ENCODE data around the gene MGAT5.

MGAT5 gene

GRCh38 chr2:134407154-134407890 lies 153.4 kb downstream of the MGAT5 start:
- no peak for DNase-seq

DNA sequence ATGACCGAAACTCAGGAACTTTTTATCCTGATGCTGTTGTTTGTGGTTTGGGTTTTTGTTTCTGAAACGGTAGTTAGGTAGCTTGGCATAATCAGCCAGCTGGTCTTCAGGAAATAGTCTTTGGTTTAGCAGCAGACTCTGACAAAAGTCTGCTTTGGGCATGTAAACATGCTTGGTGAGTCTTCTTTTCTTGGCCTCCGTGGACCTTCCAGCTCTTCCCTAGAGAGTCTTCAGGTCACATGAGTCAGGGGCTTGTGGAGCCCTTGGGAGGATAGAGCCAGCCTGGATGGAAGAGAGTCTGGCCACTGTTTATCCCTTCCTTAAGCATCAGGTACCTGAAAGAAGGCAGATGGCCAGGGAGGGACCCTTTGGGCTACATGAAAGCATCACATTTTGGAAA lies 154.5 kb downstream of the MGAT5 start:
- no peak for DNase-seq

DNA sequence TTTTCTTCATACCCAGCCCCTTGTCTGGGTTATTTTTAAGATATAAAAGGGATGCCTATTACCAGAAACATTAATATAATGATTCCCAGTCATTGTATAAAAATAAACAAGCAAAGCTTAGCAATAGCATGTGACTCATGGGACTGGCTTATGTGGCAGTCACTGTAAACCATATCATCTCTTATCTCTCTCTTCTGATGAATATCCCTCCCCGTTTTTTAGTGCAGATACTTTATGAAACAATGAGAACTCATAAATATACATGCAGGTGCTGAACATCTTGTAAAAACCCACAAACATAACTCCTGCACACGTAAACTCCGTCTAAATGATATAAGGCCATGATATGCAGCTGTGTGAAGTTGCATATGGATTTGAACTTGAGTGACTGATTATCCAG lies 154.9 kb downstream of the MGAT5 start:
- DNase-seq: no peak

- DNase-seq: no peak
Measured at GRCh38 chr2:134410006-134410405, 156.1 kb downstream of the MGAT5 start.

GRCh38 chr2:134410831-134411231 lies 157.0 kb downstream of the MGAT5 start:
- no peak for DNase-seq

DNA sequence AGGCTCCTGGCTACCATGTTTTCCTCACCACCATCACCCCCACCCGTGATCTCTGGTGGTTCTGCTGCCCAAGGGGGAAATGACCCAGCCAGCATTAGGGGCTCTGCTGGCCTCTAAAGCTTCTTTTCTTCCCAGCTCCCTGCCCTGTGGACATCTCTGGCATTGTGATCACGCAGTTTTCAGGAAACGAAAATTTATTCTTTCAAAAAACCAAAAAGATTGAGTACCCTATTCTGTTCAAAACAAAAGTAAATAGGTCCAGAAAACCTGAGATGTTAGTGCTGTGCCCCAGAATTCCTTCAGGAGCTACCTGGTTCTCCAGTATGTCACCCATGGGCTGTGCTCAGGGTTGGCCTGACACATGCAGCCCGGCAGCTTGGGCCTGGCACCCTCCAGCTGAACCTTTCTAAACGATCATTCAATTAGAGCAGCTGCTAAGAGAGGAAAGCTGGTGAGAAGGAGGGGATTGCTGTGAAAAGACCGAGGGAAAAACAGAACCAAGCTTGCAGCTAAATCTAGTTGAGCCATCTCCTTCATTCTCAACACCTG lies 157.5 kb downstream of the MGAT5 start:
- DNase-seq: no peak

DNA sequence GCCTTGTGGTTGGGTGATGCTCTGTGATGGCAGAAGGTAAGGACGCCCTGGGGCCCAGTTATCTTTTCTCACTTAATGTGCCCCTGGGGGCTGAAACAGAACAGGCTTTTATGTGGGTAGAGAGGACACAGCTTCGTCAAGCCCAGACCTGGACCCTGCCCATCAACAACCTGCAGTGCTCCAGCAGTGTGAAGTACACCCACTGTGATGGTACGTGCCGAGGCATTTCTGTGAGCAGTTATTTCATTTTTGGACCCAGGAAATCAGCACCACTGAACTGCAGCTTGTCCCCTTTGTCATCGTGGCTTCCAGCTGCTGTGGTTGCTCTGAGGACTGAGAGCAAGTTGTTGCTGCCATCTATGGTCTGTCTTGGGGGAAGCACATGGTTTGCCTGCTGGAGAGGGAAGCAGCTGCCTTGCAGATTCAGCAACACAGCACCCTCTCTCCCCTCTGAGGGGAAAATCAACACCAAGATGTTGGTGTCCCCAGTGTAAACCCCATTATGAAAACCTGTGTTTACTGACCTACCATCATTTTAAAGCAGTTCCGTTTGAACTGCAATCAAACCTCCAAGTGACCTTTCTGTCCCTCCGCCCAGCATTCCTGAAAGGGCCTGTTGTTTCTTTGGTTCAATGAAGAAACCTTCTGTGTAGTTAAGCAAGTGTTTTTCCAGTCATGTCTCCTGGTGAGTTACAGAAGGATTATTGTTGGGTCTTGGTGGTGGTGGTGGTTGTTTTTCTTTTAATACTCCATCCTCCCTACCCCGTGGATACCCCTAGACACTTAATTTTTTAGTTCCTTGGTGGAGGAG lies 158.2 kb downstream of the MGAT5 start:
- DNase-seq: peak; percentile 24

DNA sequence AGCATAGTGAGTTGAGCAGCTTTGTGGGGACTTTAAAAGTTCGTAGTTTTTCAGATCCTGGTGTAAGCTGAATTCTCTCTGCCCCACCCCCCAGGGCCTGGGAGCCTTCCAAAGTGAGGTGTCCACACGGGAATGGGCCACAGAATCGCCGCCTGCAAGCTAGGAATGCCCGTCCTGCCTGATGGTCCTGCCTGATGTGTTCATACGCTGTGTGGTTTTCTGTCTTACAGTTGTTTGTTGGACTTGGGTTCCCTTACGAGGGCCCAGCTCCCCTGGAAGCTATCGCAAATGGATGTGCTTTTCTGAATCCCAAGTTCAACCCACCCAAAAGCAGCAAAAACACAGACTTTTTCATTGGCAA lies 158.7 kb downstream of the MGAT5 start:
- DNase-seq: no peak

- no peak for DNase-seq
Measured at GRCh38 chr2:134413430-134413829, 159.6 kb downstream of the MGAT5 start.

DNA sequence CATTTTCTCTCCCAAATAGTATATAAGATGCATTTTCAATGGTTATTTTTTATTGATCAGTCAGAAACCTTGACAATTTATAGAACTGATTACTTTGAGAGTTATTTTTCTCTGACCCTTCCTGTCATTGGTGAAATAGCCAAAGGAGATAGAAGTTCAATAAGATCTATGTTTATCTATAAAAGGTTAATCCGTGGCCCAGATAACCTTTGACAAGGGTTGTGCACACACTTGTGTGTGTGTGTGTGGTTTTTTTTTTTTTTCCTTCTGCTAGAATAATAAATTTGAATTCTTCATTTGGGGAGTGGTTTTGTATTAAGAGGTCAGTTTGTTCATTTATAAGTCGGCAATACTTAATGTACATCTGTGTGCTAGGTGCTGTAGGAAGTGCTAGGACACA lies 160.0 kb downstream of the MGAT5 start:
- no peak for DNase-seq

DNA sequence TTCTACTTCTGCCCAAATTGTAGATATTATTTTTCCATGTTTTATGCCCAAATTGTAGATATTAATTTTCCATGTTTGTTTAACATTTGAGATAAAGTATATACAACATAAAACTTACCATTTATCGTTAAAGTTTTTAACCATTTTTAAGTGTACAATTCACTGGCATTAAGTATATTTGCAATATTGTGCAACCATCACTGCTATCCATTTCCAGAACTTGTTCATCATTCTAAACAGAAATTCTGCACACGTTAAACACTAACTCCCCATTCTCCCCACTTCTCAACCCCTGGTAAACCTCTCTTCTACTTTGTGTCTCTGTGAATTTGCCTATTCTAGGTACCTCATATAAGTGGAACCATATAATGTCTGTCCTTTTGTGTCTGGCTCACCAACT lies 162.1 kb downstream of the MGAT5 start:
- no peak for DNase-seq

GRCh38 chr2:134416637-134417036 lies 162.8 kb downstream of the MGAT5 start:
- DNase-seq: no peak

GRCh38 chr2:134417968-134418582 lies 164.2 kb downstream of the MGAT5 start:
- DNase-seq: no peak

- no peak for DNase-seq
Measured at GRCh38 chr2:134420259-134420658, 166.4 kb downstream of the MGAT5 start.

DNA sequence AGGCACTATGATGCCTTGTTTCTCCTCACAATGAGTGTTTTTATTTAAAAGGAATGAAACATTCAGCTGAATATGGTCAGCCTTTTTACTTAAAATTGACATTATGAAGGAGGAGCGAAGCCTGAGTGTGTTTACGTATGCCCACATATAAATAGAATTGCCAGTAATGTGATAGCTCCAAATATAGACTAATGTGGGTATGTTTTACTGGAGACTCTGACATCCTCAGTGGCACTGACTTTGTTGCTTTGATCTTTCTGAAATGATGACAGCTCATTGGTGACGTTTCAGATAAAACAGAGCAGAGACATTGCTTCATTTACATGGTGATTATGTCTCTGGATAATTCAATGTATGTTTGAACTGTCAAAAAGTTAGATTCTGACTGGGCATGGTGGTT lies 167.0 kb downstream of the MGAT5 start:
- DNase-seq: no peak

GRCh38 chr2:134421556-134422328 lies 167.9 kb downstream of the MGAT5 start:
- no peak for DNase-seq

- DNase-seq: no peak
Measured at GRCh38 chr2:134425724-134426496, 172.0 kb downstream of the MGAT5 start.

GRCh38 chr2:134426721-134427120 lies 172.8 kb downstream of the MGAT5 start:
- no peak for DNase-seq

GRCh38 chr2:134429886-134430285 lies 176.0 kb downstream of the MGAT5 start:
- DNase-seq: no peak

GRCh38 chr2:134431838-134432434 lies 178.1 kb downstream of the MGAT5 start:
- DNase-seq: no peak

DNA sequence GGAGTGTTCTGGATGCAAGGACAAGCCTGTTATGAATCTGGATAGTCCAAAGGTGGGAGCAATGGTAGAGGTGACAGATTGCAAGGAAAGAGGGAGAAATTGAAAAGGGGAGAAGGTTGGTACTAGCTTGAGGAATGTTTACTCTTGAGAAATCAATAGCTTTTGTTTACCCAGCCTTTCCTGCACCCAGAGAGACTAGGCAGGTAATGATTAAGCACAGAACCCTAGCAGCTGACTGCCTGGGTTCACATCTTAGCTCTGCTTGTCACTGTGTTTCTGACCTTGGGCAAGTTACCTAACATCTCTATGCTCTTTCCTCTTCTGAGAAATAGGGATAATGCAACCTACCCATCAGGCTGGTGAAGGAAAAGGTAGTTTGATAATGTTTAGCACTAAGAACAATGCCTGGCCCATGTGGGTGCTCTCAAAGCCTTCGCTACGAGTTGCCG lies 178.6 kb downstream of the MGAT5 start:
- DNase-seq: no peak

GRCh38 chr2:134433469-134433868 lies 179.6 kb downstream of the MGAT5 start:
- DNase-seq: no peak
